HCT116 (cell line): ENCODE measurements around the gene ANO3. TPM values are rescaled to one million over a fixed set of nuclear protein-coding genes. Genes with fewer than 3 reads are reported as not detected.

ENCODE experiments used
- ATAC-seq: fragments of 200-7000 bp; cut with Tn5 transposase; 2 replicates; pipeline ENCODE4 v1.9.1; 2020; ENCODE audit warnings: mild to moderate bottlenecking, moderate library complexity
- BruUV-seq: library from RNA; stranded (reverse); fragments of 400-500 nt; replicated peaks from 2 replicates; lab custom pipeline; 2021; lab: Mats Ljungman, UMichigan
- CTCF ChIA-PET: fragments of 300-600 bp; sonication (Branson Sonifier 250); formaldehyde crosslinking; loops from one replicate; lab custom pipeline; 2021; ENCODE audit warnings: antibody characterized with exemption; lab: Charles Lee
- POLR2A ChIA-PET: fragments of 300-600, 350-600 bp; sonication (Branson Sonifier 250); formaldehyde crosslinking; loops from one replicate; lab custom pipeline; 2021; ENCODE audit warnings: antibody characterized with exemption; lab: Charles Lee
- RAD21 ChIA-PET, 2 experiments: fragments of 300-600 bp; sonication (Branson Sonifier 250); formaldehyde crosslinking; loops; one replicate each; lab custom pipeline; 2023; ENCODE audit warnings: low total read pairs in 2 of 2; ENCODE audit not compliant: uncharacterized antibody in 2 of 2, unreplicated experiment in 2 of 2, low non-redundant PET in 1 of 2; lab: Charles Lee
- DNase-seq: peaks from one replicate; pipeline ENCODE4 v3.0.0-alpha.2; 2010; ENCODE audit warnings: low read depth, low spot score
- H2AFZ ChIP-seq: fragments of 200-600 bp; shearing (Covaris generic), sonication (generic); 2 replicates; pipeline ENCODE4 v1.6.1; 2017; ENCODE audit warnings: low read depth, mixed run types, mixed read lengths, antibody characterized with exemption, low read length; ENCODE audit not compliant: poor library complexity, severe bottlenecking
- H3K27ac ChIP-seq: 2 replicates; pipeline ENCODE4 v1.5.1; 2012; ENCODE audit warnings: low read depth, low read length
- H3K27me3 ChIP-seq: fragments of 200-600 bp; sonication (generic); 2 replicates; pipeline ENCODE4 v1.6.1; 2016; ENCODE audit warnings: mixed run types, low read length, mixed read lengths; ENCODE audit not compliant: insufficient read depth
- H3K36me3 ChIP-seq, 2 experiments: fragments of 200-500 bp in 1 of 2; fragments of 200-600 bp in 1 of 2; sonication (Bioruptor generic) in 1 of 2; sonication (generic) in 1 of 2; 2 replicates each; pipeline versions ENCODE4 v1.5.1 to v1.6.1; 2014 to 2016; ENCODE audit warnings: low read length in 2 of 2, inconsistent platforms in 1 of 2, mixed read lengths in 1 of 2, mixed run types in 1 of 2; ENCODE audit not compliant: insufficient read depth in 2 of 2, control insufficient read depth in 1 of 2
- H3K4me1 ChIP-seq, 2 experiments: fragments of 200-600 bp in 1 of 2; sonication (generic) in 1 of 2; 2 replicates each; pipeline versions ENCODE4 v1.5.1 to v1.6.1; 2012 to 2017; ENCODE audit warnings: low read length in 2 of 2, inconsistent platforms in 1 of 2, mild to moderate bottlenecking in 1 of 2, mixed read lengths in 1 of 2, mixed run types in 1 of 2, moderate library complexity in 1 of 2; ENCODE audit not compliant: insufficient read depth in 2 of 2, control insufficient read depth in 1 of 2
- H3K4me2 ChIP-seq: fragments of 200-600 bp; sonication (generic); 2 replicates; pipeline ENCODE4 v1.6.1; 2017; ENCODE audit warnings: mixed run types, low read length, mixed read lengths
- H3K4me3 ChIP-seq, 2 experiments: fragments of 200-600 bp in 1 of 2; sonication (generic) in 1 of 2; replicated peaks in 1 of 2; 2 replicates each; pipeline ENCODE4 v1.5.1; 2011 to 2016; ENCODE audit warnings: low read length in 2 of 2, control low read depth in 1 of 2, low read depth in 1 of 2, mild to moderate bottlenecking in 1 of 2, mixed read lengths in 1 of 2, mixed run types in 1 of 2
- H3K79me2 ChIP-seq: fragments of 200-600 bp; sonication (generic); 2 replicates; pipeline ENCODE4 v1.6.1; 2017; ENCODE audit warnings: mild to moderate bottlenecking, mixed run types, low read length, moderate library complexity, mixed read lengths; ENCODE audit not compliant: insufficient read depth
- H3K9ac ChIP-seq: fragments of 200-600 bp; sonication (generic); 2 replicates; pipeline ENCODE4 v1.6.1; 2016; ENCODE audit warnings: low read length, mixed read lengths
- H3K9me2 ChIP-seq: fragments of 200-600 bp; sonication (generic), shearing (Covaris generic); 2 replicates; pipeline ENCODE4 v1.6.1; 2017; ENCODE audit warnings: mixed run types, mild to moderate bottlenecking, moderate library complexity; ENCODE audit not compliant: insufficient read depth
- H3K9me3 ChIP-seq, 2 experiments: fragments of 200-500 bp in 1 of 2; fragments of 200-600 bp in 1 of 2; sonication (Bioruptor generic) in 1 of 2; sonication (generic) in 1 of 2; 2 replicates each; pipeline ENCODE4 v1.6.1; 2014 to 2017; ENCODE audit warnings: low read length in 2 of 2, mixed read lengths in 2 of 2, inconsistent platforms in 1 of 2, low read depth in 1 of 2, mild to moderate bottlenecking in 1 of 2, mixed run types in 1 of 2, moderate library complexity in 1 of 2; ENCODE audit not compliant: control insufficient read depth in 1 of 2, insufficient read depth in 1 of 2
- H4K20me1 ChIP-seq: fragments of 200-600 bp; sonication (generic), shearing (Covaris generic); 2 replicates; pipeline ENCODE4 v1.6.1; 2017; ENCODE audit warnings: mixed run types, mild to moderate bottlenecking, moderate library complexity; ENCODE audit not compliant: insufficient read depth
- ATF3 ChIP-seq: IDR thresholded peaks from 2 replicates; pipeline ENCODE4 v1.6.1; 2012
- CBX3 ChIP-seq: IDR thresholded peaks from 2 replicates; pipeline ENCODE4 v1.6.1; 2012; ENCODE audit warnings: low read depth
- CEBPB ChIP-seq: IDR thresholded peaks from 2 replicates; pipeline ENCODE4 v1.6.1; 2012; ENCODE audit warnings: low read depth
- EGR1 ChIP-seq: IDR thresholded peaks from 2 replicates; pipeline ENCODE4 v1.6.1; 2012; ENCODE audit warnings: low read depth
- ELF1 ChIP-seq: IDR thresholded peaks from 2 replicates; pipeline ENCODE4 v1.6.1; 2012; ENCODE audit warnings: low read depth, borderline replicate concordance
- EZH2 ChIP-seq: fragments of 200-600 bp; sonication (generic); IDR thresholded peaks from 2 replicates; pipeline ENCODE4 v1.6.1; 2017; ENCODE audit warnings: antibody characterized with exemption, mixed run types
- EZH2phosphoT487 ChIP-seq: fragments of 200-600 bp; IDR thresholded peaks from 2 replicates; pipeline ENCODE4 v1.6.1; 2018; ENCODE audit warnings: antibody characterized with exemption, borderline replicate concordance
- FOSL1 ChIP-seq: IDR thresholded peaks from 2 replicates; pipeline ENCODE4 v1.6.1; 2012; ENCODE audit warnings: low read depth
- JUND ChIP-seq: IDR thresholded peaks from 2 replicates; pipeline ENCODE4 v1.6.1; 2012
- POLR2A ChIP-seq: IDR thresholded peaks from 2 replicates; pipeline ENCODE4 v1.7.0; 2011; ENCODE audit warnings: borderline replicate concordance; ENCODE audit not compliant: insufficient read depth, insufficient read length; ENCODE audit errors: extremely low read depth
- POLR2AphosphoS5 ChIP-seq: IDR thresholded peaks from 2 replicates; pipeline ENCODE4 v1.6.1; 2011; ENCODE audit warnings: mild to moderate bottlenecking, low read depth, low read length, moderate library complexity
- RAD21 ChIP-seq: IDR thresholded peaks from 2 replicates; pipeline ENCODE4 v1.6.1; 2012; ENCODE audit warnings: low read depth, mild to moderate bottlenecking
- SIN3A ChIP-seq: IDR thresholded peaks from 2 replicates; pipeline ENCODE4 v1.6.1; 2012; ENCODE audit warnings: low read depth
- SRF ChIP-seq: IDR thresholded peaks from 2 replicates; pipeline ENCODE4 v1.6.1; 2012; ENCODE audit warnings: low read depth
- TCF7L2 ChIP-seq: IDR thresholded peaks from 2 replicates; pipeline ENCODE4 v1.7.0; 2011; ENCODE audit warnings: borderline replicate concordance, inconsistent platforms; ENCODE audit not compliant: insufficient read depth, insufficient read length; ENCODE audit errors: extremely low read depth
- YY1 ChIP-seq: IDR thresholded peaks from 2 replicates; pipeline ENCODE4 v1.6.1; 2011; ENCODE audit warnings: low read length, low read depth, moderate library complexity, mild to moderate bottlenecking; ENCODE audit not compliant: insufficient replicate concordance; ENCODE audit errors: extremely low read depth
- ZBTB33 ChIP-seq: IDR thresholded peaks from 2 replicates; pipeline ENCODE4 v1.6.1; 2011; ENCODE audit warnings: mild to moderate bottlenecking, low read length, moderate library complexity; ENCODE audit not compliant: insufficient replicate concordance; ENCODE audit errors: extremely low read depth
- ZFX ChIP-seq: fragments of 450-650 bp; IDR thresholded peaks from 2 replicates; pipeline ENCODE4 v1.6.1; 2017
- ZNF274 ChIP-seq: fragments of 200-500 bp; sonication (Bioruptor generic); IDR thresholded peaks from 2 replicates; pipeline ENCODE4 v1.6.1; 2014; ENCODE audit warnings: mild to moderate bottlenecking, low read depth, low read length, inconsistent platforms
- intact Hi-C: fragments of 100-400 bp; cut with micrococcal nuclease; formaldehyde crosslinking; loops from 2 replicates; pipeline ENCODE4 v1.10.0; 2022
- total RNA-seq: library from RNA; stranded (reverse); gene quantifications from one replicate; pipeline ENCODE4 v1.2.1, GENCODE V29; 2021; ENCODE audit not compliant: unreplicated experiment
- TF ChIP-seq, protein P1 (sequence below), 3 experiments: fragments of 200-600 bp in 1 of 3; sonication (generic) in 1 of 3; IDR thresholded peaks in 2 of 3; conservative IDR thresholded peaks in 1 of 3; 2 replicates each; pipeline ENCODE4 v1.5.1; 2012 to 2017; ENCODE audit warnings: low read depth in 2 of 3, low read length in 2 of 3, antibody characterized with exemption in 1 of 3, borderline replicate concordance in 1 of 3, control low read depth in 1 of 3, mild to moderate bottlenecking in 1 of 3, mixed read lengths in 1 of 3, mixed run types in 1 of 3, moderate library complexity in 1 of 3; ENCODE audit not compliant: insufficient read depth in 1 of 3

ANO3 gene
- total RNA-seq, 1 experiment from 2014 or later: not detected

- Histone ChIP-seq H2AFZ (no peak overlapping the region), H3K27ac (no peak overlapping the region), H3K9me2 (no peaks in the 10 kb centered on the region), H3K79me2 (no peaks in the 10 kb centered on the region), H3K27me3 (no peaks in the 10 kb centered on the region), H3K4me1 (no peaks in the 10 kb centered on the region), H3K4me2 (no peak overlapping the region), H3K4me3 (no peak overlapping the region), H3K9me3 (peaks cover 0 to 7% of the 10 kb centered on the region in 2 experiments; a peak in 2 of 4 replicates), H3K9ac (no peak overlapping the region), H3K36me3 (no peaks in the 10 kb centered on the region), H4K20me1 (no peaks in the 10 kb centered on the region)
- ATAC-seq (no peak), DNase-seq (no peak)
- POLR2A ChIA-PET: no interaction called here
- RAD21 ChIA-PET: no interaction called here
- intact Hi-C loops: no loop called here
- BruUV-seq: no TSS peak
- CTCF ChIA-PET: no interaction called here
- TF ChIP-seq CEBPB: no peak
- no peak for TF ChIP-seq ATF3
- TF ChIP-seq ZNF274: no peak
- no peak for TF ChIP-seq JUND
- TF ChIP-seq FOSL1: no peak
- no peak for TF ChIP-seq POLR2A
- no peak for TF ChIP-seq EZH2
- TF ChIP-seq SIN3A: no peak
- TF ChIP-seq YY1: no peak
- no peak for TF ChIP-seq SRF
- TF ChIP-seq TCF7L2: no peak
- no peak for TF ChIP-seq RAD21
- no peak for TF ChIP-seq POLR2AphosphoS5
- TF ChIP-seq ZFX: no peak
- no peak for TF ChIP-seq ZBTB33
- TF ChIP-seq EGR1: no peak
- no peak for TF ChIP-seq EZH2phosphoT487
- no peak for TF ChIP-seq ELF1
- no peak for TF ChIP-seq CBX3
- TF ChIP-seq, protein P1, sequence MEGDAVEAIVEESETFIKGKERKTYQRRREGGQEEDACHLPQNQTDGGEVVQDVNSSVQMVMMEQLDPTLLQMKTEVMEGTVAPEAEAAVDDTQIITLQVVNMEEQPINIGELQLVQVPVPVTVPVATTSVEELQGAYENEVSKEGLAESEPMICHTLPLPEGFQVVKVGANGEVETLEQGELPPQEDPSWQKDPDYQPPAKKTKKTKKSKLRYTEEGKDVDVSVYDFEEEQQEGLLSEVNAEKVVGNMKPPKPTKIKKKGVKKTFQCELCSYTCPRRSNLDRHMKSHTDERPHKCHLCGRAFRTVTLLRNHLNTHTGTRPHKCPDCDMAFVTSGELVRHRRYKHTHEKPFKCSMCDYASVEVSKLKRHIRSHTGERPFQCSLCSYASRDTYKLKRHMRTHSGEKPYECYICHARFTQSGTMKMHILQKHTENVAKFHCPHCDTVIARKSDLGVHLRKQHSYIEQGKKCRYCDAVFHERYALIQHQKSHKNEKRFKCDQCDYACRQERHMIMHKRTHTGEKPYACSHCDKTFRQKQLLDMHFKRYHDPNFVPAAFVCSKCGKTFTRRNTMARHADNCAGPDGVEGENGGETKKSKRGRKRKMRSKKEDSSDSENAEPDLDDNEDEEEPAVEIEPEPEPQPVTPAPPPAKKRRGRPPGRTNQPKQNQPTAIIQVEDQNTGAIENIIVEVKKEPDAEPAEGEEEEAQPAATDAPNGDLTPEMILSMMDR (IDR thresholded peaks at IDR 0.05 in 2 of 3, conservative IDR thresholded peaks at IDR 0.05 in 1 of 3; ENCODE audit: borderline replicate concordance in 1 of 3, insufficient read depth in 1 of 3, low read depth in 2 of 3, low read length in 2 of 3): no peak
These were observed 267.5 kb downstream of the ANO3 start for GRCh38 chr11:26599425-26599824.
